GM21576 (cell line): Measurements from ENCODE around the gene KCNG2.

ENCODE experiments used
- ATAC-seq: cut with Tn5 transposase; IDR thresholded peaks from one replicate; pipeline ENCODE4 v1.9.1; 2021; ENCODE audit warnings: mild to moderate bottlenecking, moderate library complexity; ENCODE audit not compliant: unreplicated experiment

KCNG2 gene

DNA sequence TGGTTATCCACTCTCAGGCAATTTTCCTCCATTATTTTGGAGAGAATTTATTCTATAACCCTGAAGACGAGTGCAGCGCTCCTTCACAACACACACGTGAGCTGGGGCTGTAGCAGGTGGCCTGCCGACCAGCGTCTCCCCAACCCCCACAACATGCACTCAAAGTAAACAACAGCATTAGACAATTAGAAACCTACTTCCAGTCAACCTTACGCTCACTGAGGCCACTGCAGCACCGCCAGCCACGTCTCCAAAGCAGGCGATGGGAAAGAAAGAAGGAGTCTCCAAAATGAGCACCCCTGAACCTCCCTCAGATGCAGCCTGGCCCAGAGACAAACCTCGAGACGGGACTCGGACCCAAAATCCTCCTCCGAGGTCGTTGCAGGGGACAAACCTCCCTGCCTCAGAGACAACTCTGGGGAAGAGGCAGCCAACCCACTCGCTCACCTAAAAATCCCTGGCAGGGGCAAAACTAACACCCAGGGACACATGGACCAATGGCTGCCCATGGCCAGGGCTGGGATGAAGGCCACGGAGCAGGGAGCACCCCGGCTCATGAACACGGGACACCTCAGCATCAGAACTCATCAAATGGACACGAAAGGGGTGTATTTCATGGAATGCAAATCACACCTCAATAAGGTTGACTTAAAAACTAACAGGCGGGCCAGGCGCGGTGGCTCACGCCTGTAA, 151.1 kb downstream of the KCNG2 start:
- ATAC-seq, result no peak
